Measurements from ENCODE around the gene CDSN.
A peak's percentile ranks its signal among the peaks of the same experiment; 100 is the strongest.

Gene CDSN

GRCh38 chr6:31162463-31163165 is 42.4 kb upstream of the CDSN start:
- no peak for TF ChIP-seq CTCF (IDR thresholded peaks at IDR 0.05; ENCODE audit: low read depth, low read length, missing control alignments)
- in situ Hi-C loops (cut with HindIII; ENCODE audit: low sequenced_read_pairs): no loop called here
- no peak overlapping the region for H3K4me3 ChIP-seq (ENCODE audit: low read depth, low read length)
- DNase-seq (ENCODE audit: low read depth): no peak

GRCh38 chr6:31161216-31162126 is 41.2 kb upstream of the CDSN start:
- H3K4me3 ChIP-seq (ENCODE audit: low read depth, low read length): no peak overlapping the region
- no peak for DNase-seq (ENCODE audit: low read depth)
- TF ChIP-seq CTCF (IDR thresholded peaks at IDR 0.05; ENCODE audit: low read depth, low read length, missing control alignments): no peak
- in situ Hi-C loops (cut with HindIII; ENCODE audit: low sequenced_read_pairs): no loop called here

GRCh38 chr6:31158863-31159855 is 38.9 kb upstream of the CDSN start:
- in situ Hi-C loops (cut with HindIII; ENCODE audit: low sequenced_read_pairs): no loop called here
- H3K4me3 ChIP-seq (ENCODE audit: low read depth, low read length): peak overlapping the region; percentile 83
- DNase-seq (ENCODE audit: low read depth): no peak
- TF ChIP-seq CTCF (IDR thresholded peaks at IDR 0.05; ENCODE audit: low read depth, low read length, missing control alignments): peak; percentile 13

GRCh38 chr6:31158140-31158862 is 38.1 kb upstream of the CDSN start, which contains the start of gene TCF19:
Gene TCF19, plus strand, starts transcription at chr6:31158589. Its CDS starts 881 bp downstream, at chr6:31159470.
- TF ChIP-seq CTCF (IDR thresholded peaks at IDR 0.05; ENCODE audit: low read depth, low read length, missing control alignments): no peak
- peak within 1 kb of the TSS; percentile 83 for H3K4me3 ChIP-seq (ENCODE audit: low read depth, low read length)
- in situ Hi-C loops (cut with HindIII; ENCODE audit: low sequenced_read_pairs): no loop called here
- peak; percentile 99 for DNase-seq (ENCODE audit: low read depth)

GRCh38 chr6:31157513-31158139 is 37.4 kb upstream of the CDSN start, which contains the start of gene CCHCR1:
Gene CCHCR1, minus strand, starts transcription at chr6:31157802. Its CDS starts 202 bp downstream, at chr6:31157600.
- H3K4me3 ChIP-seq (ENCODE audit: low read depth, low read length): peak within 1 kb of the TSS; percentile 83
- TF ChIP-seq CTCF (IDR thresholded peaks at IDR 0.05; ENCODE audit: low read depth, low read length, missing control alignments): no peak

More at GRCh38 chr6:31157513-31158139, 37.4 kb upstream of the CDSN start, which contains the start of gene CCHCR1:
- in situ Hi-C loops (cut with HindIII; ENCODE audit: low sequenced_read_pairs): no loop called here
- DNase-seq (ENCODE audit: low read depth): no peak

Measured in astrocyte of the cerebellum (primary cell).